Pons (tissue), 1 donor: ENCODE results near the gene S100A8.

Experiments
- DNase-seq: peaks from one replicate; pipeline ENCODE4 v3.0.0-alpha.2; 2016; ENCODE audit warnings: low spot score

S100A8 gene

DNA sequence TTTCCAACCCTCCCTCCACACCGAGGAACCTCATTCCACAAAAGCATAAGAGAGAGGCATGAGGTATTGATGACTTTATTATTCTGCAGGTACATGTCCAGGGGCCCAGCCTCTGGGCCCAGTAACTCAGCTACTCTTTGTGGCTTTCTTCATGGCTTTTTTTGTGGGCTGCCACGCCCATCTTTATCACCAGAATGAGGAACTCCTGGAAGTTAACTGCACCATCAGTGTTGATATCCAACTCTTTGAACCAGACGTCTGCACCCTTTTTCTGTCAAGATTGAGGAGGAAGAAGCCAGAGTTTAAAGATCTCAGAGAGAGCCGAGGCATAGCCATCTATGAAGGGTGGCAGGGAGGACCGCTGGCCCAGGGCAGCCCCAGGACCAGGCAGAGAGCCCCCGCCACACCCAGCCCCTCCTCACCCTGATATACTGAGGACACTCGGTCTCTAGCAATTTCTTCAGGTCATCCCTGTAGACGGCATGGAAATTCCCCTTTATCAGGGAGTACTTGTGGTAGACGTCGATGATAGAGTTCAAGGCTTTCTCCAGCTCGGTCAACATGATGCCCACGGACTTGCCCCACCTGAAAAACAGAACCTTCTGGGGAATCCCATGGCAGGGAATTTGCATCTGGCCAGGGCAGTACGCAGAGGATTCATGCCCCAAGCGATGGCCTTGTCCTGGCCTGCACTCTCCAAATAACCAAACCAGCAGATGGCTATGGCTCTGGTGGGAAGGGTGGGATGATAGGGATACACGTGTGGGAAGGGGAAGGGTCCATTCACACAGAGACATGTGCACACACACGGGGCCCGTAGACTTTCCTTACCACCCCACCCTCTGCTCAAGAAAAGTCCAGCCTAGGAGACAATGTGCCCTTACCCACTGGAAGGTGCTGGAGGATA is 647 bp downstream of the S100A8 start:
- DNase-seq = no peak

DNA sequence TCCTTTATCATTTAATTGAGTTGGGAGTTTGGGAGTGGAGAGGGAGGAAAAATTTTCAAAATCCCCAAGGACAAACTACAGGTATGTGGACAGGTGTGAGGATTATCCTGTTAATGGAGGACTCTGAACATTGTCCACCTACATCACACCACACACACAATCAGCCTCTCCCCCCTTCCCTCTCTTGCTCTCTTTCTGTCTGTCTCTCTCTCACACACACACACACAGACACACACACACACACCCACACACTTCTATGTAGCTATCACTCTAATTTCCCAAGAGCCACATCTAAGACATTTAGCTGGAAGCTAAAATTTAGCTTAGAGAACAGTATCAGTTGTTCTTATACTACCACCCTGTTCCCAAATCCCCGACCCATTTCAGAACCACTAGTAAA is 1.5 kb downstream of the S100A8 start:
- no peak for DNase-seq

DNA sequence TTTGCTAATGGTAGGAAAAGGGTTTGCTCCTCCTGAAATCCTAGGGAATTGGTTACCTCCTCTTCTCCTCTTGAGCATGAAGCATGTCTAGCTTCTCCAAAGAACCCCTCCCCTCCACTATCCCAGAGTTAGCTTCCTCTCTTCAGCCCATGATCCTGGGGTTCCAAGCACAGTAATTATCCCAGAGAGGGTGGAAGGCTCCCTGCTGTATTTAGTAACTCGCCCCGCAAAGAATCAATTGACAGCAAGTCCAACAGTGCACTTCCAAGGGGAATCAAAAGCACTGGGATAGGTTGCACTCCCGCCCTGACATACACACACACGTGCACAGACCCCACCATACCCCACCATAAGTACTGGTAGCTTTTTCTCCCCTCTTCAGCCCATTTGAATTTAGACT is 3.1 kb downstream of the S100A8 start:
- no peak for DNase-seq

DNA sequence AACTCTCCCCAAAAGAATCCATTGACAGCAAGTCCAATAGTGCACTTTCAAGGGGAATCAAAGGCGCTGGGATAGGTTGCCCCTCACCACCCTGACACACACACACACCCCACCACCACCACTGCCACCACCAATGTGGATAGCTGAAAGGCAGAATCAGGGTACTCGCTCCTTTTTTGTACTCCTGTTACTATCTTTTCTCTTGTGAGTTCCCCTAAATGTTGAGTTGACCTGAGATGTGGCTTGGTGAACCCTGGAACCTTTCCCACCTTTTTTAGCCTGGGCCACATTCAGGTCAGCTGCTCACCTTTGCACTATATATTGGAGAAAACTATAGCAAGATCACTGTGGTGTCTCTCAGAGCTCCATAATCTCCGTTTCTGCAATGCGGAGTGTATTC is 3.9 kb downstream of the S100A8 start:
- DNase-seq = no peak

DNA sequence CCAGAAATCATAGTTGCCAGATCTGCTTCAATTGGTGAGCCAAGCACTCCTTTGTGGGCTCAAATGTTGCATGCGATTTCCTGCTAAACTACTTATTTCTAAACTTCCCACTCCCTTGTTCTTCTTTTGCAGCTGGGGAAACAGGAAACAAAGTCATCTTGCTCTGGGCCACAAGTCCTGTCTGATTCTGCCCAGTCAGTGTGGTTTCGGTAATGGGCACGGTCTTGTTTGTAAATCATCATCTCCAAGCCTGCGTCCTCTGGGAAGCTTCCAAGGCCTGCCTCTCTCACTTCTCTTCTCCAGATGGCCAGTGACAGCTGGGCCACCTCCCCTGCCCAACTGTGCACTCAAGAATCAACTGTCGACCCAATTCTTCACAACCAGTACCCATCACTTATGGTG is 4.4 kb downstream of the S100A8 start:
- DNase-seq = peak; percentile 82

DNA sequence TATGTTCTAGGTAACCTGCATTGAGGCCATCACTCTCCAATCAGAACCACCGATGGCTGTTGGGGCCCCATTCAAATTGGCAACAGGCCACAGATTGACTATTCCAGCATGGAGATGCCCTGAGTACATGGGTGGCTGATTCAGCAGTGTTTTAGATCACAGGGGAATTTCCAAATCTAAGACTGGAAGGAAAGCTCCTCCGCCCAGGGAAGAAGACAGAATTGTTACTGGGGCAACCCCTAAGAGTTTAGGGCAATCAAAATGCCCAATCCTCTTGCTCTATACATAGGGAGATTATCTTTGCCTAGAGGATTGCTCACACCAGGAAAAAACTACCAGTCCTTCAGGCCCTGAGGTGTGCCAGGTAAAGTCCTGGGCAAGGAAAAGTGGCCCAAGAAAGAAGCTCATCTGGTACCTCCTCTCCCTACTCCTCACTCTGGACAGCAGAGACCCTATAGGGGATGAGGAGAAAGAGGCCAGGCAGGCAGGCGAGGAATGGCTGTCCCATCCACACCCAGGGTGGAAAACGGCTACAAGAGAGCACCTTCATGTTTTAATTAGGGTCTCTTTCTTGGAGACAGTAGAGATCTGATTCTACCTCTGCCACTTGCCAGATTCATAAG is 5.8 kb downstream of the S100A8 start:
- no peak for DNase-seq

DNA sequence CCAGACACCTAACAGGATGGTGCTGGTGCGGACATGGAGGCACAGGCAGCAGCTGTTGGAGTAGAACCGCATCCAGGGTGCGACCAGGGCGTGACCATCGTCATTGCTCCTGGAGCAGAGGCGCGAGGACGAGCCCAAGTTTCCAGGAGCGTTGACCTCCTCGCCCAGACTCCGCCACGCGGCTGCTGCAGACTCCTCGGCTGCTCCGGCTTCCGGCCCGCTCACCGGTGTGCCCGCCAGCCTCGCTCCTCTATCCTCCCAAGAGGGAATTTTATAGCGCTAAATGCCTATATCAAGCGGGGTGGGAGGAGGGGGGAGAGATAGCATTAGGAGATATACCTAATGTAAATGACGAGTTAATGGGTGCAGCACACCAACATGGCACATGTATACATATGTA is 10.2 kb downstream of the S100A8 start:
- no peak for DNase-seq

DNA sequence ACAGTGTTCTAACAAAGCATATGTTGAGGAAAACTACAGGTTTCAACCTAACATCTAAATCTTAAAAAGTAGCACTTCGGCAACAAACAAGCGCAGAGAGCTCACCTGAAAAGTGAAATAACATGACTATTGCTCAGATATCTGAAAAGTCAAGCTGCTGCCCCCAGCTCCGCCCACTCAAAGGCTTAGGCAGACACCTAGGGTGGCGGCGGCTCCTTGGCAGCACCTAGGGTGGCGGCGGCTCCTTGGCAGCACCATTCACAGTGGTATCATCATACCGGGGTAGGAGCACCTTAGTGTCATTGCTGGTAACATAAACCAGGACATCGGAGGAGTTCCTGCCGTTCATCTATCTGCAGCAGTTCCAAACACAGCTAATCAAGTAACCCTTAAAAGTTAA is 11.3 kb downstream of the S100A8 start:
- no peak for DNase-seq

DNA sequence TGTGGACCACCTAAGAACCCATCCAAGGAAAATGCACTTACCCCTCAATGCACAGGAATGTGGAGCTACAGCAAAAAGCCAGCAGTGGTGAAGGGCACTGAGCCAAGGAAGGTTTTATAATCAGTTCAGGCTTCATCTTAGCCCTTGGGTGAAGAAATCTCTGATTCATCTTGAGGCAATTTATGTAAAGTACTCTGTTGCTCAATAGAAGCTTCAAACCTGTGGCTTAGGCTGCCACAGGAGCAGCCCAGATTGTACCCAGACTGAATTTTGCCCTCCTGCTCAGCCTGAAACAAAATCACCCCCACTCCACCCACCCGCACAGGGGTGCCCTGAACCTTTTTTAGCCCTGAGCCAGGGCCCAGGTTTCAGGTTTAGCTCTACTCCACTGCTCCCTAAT is 15.4 kb downstream of the S100A8 start, which contains the start of gene S100A12:
Gene S100A12 (minus strand): TSS at position 111 of the 400 bp plus-strand sequence. CDS start 1,029 bp downstream, outside the sequence.
- DNase-seq = no peak

DNA sequence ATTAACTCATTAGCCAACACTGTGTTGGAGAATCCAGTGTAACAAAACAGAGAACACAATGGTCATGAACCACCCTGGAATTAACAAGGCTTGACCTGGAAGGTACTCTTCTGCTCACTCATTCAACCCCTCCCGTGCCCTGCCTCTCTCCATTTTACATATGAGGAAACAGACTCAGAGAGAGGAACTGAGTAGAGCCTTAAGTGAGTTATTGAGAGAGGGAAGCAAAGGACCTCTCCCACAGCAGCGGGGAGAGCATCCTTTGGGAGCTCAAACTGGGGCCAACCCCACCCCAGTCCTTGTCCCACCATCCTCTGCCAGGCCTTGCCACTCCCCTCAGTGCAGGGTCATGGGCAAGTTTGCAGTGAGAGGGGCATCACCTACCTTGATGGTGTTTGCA is 16.8 kb downstream of the S100A8 start:
- no peak for DNase-seq

DNA sequence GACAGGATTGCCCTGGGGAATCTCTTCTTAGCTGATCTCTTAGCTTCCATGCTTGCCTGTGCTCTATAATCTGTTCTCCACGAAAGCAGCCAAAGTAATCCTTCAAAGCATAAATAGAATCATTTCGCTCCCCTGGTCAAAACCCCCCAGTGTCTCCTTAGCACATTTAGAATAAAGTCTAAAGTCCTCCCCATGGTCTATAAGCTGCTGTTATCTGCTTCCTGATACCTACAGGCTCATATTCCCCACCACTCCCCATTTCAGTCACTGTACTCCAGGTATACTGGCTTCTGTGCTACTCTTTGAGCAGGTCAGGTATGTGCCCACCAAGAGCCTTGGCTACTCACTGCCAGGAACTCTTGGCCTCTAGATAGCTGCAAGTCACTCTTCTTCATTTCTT is 18.3 kb downstream of the S100A8 start:
- no peak for DNase-seq

DNA sequence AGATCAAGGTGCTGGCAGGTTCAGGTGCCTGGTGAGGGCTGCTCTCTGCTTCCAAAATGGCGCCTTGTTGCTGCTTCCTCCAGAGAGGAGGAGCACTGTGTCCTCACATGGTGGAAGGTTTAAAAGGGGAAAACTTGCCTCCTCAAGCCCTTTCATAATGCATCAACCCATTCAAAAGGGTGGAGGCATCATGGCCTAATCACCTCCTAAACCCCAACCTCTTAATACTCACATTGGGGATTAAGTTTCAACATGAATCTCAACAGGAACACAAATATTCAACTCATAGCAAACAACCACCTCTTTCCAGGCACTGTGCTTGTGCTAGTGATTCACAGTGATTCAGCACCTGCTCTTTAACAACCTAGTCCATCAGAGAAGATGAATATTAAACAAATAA is 19.6 kb downstream of the S100A8 start:
- DNase-seq = no peak

DNA sequence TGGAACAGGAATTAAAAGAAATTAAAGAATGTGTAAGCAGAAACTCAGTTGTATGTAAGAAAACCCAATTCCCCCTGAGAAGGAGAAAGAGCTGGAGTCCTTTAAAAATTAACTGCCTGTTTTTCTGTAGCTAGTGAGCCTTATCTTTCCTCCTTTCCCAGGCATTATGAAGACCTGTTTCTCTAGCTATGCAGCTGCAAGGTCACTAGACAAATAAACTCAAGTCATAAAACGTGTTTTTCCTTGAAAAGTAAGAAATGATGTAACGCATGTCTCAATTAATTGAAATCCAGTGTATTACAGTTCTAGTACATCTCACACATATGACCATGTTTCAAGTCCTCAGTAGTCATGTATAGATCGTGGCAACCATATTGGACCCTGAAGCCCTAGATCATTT is 20.7 kb downstream of the S100A8 start:
- no peak for DNase-seq

DNA sequence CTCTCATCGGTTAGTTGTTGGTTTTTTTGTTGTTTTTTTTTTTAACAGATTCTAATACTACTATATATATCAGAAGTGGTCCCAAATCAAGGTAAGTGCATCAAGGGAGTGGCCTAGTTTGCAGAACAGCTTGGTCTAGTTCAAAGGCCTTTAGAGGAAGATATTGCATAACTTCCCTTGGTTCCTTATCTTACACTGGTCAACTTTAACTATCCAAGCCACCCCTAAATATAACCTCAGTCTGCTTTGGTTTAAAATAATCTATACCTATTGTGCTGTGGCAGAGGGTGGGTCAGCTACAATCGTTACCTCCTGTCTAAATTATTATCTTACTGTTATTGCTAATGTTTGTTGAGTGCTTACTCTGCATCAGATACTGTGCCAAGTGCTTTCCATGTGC is 22.4 kb downstream of the S100A8 start:
- no peak for DNase-seq

DNA sequence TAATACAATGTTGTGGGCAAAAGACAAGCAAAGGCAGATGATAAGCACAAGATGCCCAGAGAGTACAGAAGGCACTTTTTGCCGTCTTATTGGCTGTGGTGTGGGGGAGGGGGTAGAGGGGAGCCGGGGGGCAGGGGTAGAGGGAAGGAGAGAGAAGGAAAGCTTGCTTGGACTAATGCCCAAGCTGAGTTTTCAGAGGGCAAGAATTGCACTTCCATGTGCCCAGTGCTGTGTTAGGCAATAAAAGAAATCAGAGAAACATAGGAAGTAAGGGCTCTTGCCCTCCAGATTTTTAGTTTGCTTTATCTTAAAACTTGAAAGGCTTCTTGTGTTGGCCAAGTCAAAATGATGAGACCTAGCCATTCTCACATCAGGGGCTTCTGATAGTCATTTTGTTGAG is 23.8 kb downstream of the S100A8 start:
- DNase-seq = no peak

DNA sequence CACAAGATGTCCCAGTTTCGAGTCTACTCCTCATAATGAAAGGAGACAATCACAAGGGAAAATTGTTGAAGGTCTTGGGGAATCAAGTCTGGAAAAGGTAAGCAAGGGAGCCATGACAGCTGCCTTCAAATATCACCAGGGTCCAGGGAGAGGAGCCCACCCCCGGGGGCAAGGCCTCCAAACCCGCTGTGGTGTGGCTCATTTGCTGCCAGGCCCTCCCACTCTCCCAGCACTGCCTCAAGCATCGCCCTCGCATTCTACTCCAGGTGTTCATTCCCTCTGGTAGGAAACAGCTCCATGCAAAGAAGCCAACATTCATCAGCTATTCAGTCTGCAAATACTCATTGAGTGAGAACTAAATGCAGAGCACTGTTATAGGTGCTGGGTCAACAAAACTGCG is 24.6 kb downstream of the S100A8 start:
- DNase-seq = no peak

DNA sequence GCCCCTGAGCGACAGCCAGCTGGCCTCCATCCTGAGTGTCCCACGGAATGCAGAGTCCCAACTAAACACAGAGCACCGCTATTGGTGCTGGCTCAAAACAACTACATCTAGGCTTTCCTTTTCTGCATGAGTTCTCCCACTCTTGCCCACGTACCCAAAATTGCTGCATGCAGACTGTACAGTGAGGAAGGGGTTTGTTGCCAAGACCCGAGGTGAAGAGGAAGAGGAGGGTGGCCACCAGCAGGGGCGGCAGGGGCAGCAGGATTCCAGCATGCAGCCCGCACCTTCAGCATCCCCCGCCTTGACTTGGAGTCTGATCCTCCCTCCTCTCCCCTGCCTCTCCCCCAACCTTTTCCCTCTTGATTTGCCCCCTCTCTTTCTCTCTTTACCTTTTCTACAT is 25.2 kb downstream of the S100A8 start:
- DNase-seq = no peak

DNA sequence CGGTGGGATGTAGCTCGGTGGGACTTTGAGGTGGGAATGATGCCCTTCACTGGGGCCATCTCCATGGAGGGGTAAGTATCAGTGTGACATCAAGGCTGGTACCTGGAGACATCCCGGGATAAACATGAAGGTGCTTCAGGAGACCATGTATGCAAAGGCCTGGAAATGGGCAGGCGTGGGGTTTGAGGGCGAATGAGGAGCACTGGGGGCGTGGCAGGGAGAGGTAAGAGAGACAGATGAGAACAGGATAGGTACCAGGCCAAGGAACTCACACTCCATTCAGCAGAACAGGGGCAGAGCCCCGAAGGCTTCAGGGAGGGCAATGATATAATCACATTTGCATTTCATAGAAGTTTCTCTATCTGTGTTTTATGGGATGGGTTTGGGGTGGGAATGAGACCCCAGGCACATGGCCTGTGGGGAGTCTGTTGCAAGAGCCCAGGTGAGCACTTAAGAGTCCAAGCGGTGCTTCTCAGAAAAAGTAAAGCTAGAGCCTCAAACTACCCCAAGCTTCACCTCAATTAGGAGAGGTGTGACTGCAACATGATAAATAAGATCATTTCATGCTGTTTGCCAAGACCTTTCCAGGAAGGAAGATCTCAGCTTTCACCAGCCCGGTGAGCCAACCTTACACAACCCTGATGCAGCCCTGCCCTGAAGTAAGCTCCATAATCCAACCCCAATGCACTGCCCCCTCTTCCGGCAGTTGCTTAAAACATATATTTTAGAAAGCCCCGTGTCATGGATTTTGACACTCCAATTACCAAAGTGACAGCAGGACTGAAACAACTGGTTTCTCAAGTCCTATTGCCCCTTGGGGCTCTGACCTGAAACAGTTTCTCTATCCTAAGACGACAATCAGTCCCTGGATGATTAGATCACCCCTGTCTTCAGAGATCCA is 25.9 kb downstream of the S100A8 start:
- no peak for DNase-seq

DNA sequence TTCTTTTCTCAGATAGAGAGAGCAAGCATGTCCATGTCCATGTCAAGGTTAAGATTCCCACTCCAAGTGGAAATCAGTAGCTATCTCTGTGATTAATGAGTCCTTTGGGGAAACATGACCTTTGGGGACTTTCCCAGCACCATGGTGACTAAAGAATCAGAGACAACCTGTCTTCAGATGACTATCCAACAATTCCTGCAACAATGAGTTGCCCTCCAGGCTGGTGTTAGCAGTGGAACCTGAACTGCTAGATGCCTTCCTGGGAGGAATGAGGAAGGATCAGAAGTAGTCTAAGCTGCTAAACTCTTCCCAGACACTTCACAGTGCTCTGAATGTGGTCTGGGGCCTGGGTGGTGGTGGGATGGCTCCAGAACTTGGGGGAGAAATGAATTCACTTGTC is 26.7 kb downstream of the S100A8 start:
- no peak for DNase-seq

DNA sequence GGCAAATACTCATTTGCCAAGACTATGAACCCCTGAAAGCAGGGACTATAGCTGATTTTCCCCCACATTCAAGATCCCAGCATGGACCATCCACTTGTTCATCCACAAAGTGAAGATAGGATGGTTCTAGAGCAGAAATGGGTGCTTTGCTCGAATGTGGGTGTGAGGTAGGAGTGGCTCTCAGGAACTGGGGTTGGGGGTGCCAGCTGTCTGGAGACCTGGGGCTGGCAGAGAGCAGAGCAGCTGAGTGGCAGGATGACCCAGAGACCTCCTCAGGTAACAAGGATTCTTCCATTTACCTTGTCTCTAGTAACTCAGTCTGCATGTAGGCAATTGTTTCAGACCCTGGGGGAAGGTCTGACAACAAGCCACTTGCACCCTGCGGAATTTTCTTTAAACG is 27.2 kb downstream of the S100A8 start:
- DNase-seq = no peak

DNA sequence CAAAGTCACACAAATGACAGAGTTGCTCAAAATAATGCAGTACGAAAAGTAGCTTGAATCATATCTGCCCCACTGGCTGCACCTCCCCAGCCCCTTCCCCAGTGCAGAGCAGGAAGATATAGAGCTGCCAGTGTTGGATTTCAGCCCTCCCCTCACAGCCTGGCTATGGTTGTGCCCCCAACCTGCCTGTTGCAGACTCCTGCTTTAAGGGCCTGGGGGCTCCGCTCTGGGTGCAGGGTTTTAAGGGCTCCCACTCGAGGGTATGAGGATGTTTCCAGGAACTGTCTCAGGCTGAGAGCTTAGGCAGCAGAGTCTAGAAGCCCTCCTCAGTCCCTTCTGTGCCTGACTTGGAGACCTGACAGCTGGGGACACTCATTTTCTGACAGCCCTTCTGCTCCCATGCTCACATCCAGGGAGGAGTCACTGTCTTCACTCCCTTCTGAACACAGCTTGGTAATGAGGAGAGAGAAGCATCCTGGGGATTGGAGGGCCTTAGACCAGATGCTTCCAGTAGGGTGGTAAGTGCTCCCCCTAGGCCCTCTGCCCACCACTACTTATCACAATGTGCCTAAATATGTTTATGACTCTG is 28.6 kb downstream of the S100A8 start:
- DNase-seq = no peak

DNA sequence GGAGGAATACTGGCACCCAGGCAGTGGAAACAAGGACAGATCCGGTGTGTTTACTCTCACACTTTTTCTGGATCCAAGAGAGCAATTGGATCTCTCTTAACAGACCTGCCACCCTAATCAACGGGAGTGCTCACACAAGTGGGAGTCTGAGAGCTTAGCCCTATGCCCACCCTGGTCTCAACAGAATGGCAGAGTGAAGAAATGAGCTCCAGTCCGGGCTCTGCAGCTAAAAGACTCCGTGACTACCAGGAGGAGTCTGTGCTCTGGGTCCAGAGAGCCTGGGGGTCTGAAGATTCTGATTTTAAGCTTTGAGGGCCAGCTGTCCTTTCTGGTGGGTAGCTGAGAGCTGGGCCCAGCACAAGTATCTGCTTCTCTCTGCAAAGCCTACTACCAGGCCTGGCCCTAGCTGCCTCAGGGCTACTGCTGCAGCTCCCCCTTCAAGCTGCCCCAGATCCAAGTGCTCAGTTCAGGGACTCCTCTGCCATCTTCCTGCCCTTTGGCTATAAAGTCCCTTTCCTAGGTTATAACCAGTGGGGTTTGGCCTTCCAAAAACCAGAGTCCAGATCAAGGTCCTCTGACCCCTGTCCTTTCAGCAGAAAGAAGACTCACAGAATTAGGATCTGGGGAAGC is 29.3 kb downstream of the S100A8 start:
- no peak for DNase-seq
